Smooth muscle cell of the brain vasculature (primary cell): ENCODE measurements around the gene EIF4E3.

ENCODE experiments used
- DNase-seq: peaks from one replicate; pipeline ENCODE4 v3.0.0-alpha.2; 2012; ENCODE audit warnings: low read depth, low spot score

Gene EIF4E3

DNA sequence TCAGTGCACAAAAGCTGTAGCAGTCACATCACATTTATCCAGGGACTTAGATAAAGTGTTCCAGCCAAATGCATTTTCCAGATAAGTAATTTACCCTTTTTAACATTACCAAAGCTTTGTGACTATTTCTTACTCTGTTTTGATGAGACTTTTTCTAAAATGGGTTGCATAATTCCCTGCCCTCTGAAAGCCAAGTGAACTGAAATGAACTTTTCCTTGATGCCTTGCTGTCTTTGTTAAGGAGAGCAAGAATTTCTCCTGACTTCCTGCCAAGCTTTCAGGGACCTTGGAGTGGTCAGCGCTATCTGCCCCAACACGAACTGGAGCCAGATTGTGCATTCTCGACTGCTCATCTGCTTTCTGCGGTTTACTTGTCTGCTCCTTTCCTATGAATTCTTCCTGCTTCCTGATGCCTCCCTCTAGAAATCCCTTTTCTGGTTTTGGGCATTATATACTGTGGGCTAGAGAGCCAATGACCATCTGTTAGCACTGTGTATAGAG, 34.8 kb downstream of the EIF4E3 start:
- no peak for DNase-seq

- DNase-seq, result no peak
These were observed 35.9 kb downstream of the EIF4E3 start for GRCh38 chr3:71689291-71689690.

- no peak for DNase-seq
These were observed 37.1 kb downstream of the EIF4E3 start for GRCh38 chr3:71688121-71688520.

DNA sequence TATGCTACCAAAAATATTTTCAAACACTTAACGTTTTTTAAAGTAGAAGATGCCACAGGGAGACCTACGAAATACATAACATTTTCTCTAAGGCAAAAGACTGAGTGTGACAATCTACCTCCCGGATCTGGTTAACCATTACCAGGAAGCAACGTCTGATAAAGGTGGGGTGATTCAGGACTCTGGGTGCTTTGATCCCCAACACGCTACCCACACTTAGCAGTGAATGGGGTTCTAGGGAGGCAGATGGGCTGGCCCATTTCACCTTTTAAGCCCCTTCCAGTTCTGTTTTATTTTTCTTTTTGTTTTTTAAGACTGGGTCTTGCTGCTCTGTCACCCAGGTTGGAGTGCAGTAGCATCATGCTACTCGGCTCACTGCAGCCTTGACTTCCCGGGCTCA, 39.5 kb downstream of the EIF4E3 start:
- no peak for DNase-seq

GRCh38 chr3:71684757-71685386, 40.3 kb downstream of the EIF4E3 start:
- peak; percentile 47 for DNase-seq

- no peak for DNase-seq
These were observed 41.0 kb downstream of the EIF4E3 start for GRCh38 chr3:71684046-71684756.

DNA sequence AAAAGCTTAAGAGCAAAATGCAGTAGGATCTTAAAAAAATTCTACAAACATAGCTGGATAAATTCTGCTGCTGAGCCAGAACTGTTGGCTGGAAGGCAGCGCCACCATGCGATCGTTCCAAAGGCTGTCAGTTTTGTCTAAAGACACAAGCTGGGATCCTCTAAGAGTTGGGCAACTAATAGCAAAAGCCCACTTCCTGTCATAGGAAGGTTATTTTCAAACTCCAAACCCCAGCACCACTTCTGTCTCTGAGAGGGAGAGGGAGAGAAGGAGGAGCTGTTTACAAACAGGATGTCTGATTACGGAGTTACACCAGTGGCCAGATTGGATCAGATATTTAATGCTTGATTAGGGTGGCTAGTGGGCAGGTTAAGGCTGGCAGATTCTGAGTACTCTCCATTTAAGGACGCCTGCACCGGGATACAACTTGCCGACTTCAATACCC, 44.0 kb downstream of the EIF4E3 start:
- peak; percentile 45 for DNase-seq

DNA sequence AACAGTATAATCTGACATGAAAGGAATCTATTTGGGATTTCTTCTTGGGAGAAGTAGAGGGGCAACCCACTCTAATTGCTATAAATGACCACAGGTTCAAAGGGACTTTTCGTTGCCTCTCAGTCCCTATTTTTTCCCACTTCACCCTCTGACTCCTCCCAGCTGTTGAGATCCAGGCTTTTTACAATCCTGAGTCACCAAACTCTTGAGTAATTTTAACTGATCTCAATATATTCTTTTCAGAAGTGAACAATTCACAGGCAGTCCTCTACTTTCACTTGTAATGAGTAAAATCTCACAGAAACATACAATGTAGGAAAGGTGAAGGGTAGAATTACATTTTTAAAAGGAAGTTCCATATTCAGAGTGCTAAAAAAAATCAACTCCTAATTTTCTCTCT, 44.6 kb downstream of the EIF4E3 start:
- DNase-seq, result no peak

GRCh38 chr3:71676931-71677330, 48.3 kb downstream of the EIF4E3 start:
- no peak for DNase-seq

DNA sequence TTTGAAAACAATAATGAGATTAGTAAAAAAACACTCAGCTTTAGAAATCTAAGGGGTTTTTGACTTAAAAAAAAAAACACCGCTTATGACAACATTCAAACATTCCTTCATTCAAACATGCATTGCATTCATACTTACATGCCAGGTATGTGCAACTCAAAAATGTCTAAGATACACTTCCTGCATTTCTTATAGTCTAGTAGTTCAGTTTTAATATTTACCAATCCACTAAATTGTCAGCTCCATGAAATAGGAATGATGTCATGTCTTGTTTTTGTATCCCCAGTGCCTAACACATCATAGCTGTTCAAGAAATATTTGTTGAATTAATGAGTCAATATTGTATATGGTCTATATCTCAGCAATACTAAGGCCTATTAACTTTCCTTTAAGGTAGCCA, 51.7 kb downstream of the EIF4E3 start:
- DNase-seq, result no peak

- DNase-seq, result no peak
These were observed 52.4 kb downstream of the EIF4E3 start for GRCh38 chr3:71672807-71673206.

- DNase-seq, result no peak
These were observed 52.9 kb downstream of the EIF4E3 start for GRCh38 chr3:71672340-71672739.

GRCh38 chr3:71671216-71671845, 53.9 kb downstream of the EIF4E3 start:
- no peak for DNase-seq

- no peak for DNase-seq
These were observed 62.6 kb downstream of the EIF4E3 start for GRCh38 chr3:71662568-71662967.

DNA sequence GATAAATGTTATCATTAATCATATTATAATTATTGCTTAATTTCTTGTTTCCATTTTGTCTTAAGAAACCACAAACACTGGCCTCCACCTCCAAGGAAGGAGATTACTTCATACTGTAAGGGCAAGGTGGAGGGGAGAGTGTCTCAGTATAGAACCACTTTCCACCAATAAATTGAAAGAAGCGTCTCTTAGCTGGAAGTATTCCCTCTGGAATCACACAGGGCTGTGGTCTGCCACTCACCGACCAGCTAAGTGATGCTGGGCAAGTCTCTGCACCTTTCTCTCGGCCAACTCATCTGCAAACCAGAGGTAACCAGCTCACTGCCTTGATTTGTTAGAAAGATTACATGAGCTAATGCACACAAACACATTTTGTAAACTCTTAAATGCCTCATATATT, 63.1 kb downstream of the EIF4E3 start:
- no peak for DNase-seq

- DNase-seq, result no peak
These were observed 65.2 kb downstream of the EIF4E3 start for GRCh38 chr3:71659864-71660591.

GRCh38 chr3:71657831-71658530, 67.2 kb downstream of the EIF4E3 start:
- no peak for DNase-seq

- no peak for DNase-seq
These were observed 70.1 kb downstream of the EIF4E3 start for GRCh38 chr3:71655061-71655460.

- DNase-seq, result no peak
These were observed 71.8 kb downstream of the EIF4E3 start for GRCh38 chr3:71653414-71653807.

DNA sequence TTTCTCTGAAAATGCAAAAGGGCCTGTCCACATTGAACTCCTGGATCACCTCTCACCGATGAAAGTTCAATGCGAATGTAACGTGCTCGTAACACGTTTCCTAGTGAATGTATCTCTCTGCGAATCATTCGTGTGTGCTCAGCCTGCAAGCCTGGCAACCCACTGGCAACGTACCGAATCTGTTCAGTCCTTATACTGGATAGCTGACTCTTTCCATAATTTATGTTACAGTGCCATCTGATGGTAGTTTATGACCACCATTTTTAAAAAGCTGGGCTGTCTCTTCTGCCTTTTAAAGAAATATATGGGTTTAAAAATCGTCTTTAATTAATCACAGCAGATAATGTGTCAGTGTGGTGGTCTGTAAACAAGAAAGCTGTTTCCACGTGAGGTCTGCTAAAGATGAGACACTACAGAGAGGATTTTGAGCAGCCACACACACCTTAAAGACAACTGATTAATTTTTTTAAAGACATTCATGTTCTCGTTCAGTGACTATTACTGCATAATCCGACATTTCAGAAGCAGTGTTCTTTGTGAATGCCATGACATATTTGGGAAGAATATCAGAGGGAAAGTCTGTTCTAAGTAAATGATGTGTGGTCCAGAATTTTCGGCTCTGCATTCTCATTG, 72.3 kb downstream of the EIF4E3 start:
- DNase-seq, result peak; percentile 39

GRCh38 chr3:71651625-71652024, 73.6 kb downstream of the EIF4E3 start:
- no peak for DNase-seq
